OCI-LY7 (cell line): ENCODE measurements around the gene TIFAB.

Experiments
- EZH2phosphoT487 ChIP-seq: fragments of 200-600 bp; sonication (generic); IDR thresholded peaks from 2 replicates; pipeline ENCODE4 v1.6.1; 2018; ENCODE audit warnings: low read depth, borderline replicate concordance, mild to moderate bottlenecking, mixed run types, antibody characterized with exemption, low read length, moderate library complexity, mixed read lengths
- TF ChIP-seq, protein P1 (sequence below): fragments of 200-600 bp; sonication (generic); conservative IDR thresholded peaks from 2 replicates; pipeline ENCODE4 v1.5.1; 2014; ENCODE audit warnings: mild to moderate bottlenecking, antibody characterized with exemption, low read length, moderate library complexity, mixed read lengths

DNA sequence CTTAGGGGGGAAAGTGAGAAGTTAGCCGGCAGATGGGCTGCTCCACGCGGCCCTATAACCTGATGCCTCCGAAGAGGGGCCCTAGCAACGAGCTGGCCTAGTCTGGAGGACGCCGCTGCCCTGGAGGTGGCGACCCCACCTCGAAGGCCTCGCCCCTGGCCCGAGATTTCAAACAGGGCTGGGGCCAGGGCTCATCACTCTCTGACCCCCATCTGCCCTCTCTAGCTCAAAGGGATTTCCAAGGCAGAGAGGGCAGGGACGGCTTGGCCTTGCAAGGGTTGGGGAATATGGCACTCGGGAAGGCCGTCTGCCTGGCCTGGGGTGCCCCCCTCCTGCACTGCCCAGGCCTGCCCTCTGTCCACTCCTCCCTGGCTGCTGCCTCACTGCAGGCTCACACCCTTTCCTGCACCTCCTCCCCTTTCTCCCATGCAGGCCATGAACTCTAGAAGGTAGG, 25.5 kb upstream of the TIFAB start:
- TF ChIP-seq EZH2phosphoT487, result no peak
- TF ChIP-seq, protein P1, sequence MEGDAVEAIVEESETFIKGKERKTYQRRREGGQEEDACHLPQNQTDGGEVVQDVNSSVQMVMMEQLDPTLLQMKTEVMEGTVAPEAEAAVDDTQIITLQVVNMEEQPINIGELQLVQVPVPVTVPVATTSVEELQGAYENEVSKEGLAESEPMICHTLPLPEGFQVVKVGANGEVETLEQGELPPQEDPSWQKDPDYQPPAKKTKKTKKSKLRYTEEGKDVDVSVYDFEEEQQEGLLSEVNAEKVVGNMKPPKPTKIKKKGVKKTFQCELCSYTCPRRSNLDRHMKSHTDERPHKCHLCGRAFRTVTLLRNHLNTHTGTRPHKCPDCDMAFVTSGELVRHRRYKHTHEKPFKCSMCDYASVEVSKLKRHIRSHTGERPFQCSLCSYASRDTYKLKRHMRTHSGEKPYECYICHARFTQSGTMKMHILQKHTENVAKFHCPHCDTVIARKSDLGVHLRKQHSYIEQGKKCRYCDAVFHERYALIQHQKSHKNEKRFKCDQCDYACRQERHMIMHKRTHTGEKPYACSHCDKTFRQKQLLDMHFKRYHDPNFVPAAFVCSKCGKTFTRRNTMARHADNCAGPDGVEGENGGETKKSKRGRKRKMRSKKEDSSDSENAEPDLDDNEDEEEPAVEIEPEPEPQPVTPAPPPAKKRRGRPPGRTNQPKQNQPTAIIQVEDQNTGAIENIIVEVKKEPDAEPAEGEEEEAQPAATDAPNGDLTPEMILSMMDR, result no peak
